CD14-positive monocyte (primary cell): ENCODE results near the gene CIRBP. TPM values are rescaled to one million over a fixed set of nuclear protein-coding genes. Genes with fewer than 3 reads are reported as not detected.

ENCODE experiments used
- DNase-seq, 3 donors: peaks; one replicate each; pipeline ENCODE4 v3.0.0-alpha.2; 2011 to 2022
- H2AFZ ChIP-seq: 2 replicates; pipeline ENCODE4 v1.6.0; 2012; ENCODE audit warnings: mild to moderate bottlenecking, low read depth, low read length, inconsistent platforms; ENCODE audit not compliant: insufficient read depth, poor library complexity, severe bottlenecking
- H3K27ac ChIP-seq, 2 donors: 1 replicate in 1 of 2; 2 replicates in 1 of 2; pipeline ENCODE4 v1.5.1; 2012 to 2013; ENCODE audit warnings: low read length in 2 of 2, control low read depth in 1 of 2, inconsistent platforms in 1 of 2, low read depth in 1 of 2, mild to moderate bottlenecking in 1 of 2
- H3K27me3 ChIP-seq, 2 donors: one replicate each; pipeline versions ENCODE4 v1.6.0 to v1.6.1; 2011 to 2013; ENCODE audit warnings: low read length in 2 of 2; ENCODE audit not compliant: control insufficient read depth in 2 of 2, insufficient read depth in 2 of 2
- H3K36me3 ChIP-seq, 2 donors: replicated peaks in 1 of 2; 1 replicate in 1 of 2; 2 replicates in 1 of 2; pipeline versions ENCODE4 v1.5.1 to v1.6.1; 2012 to 2013; ENCODE audit warnings: low read length in 2 of 2, control low read depth in 1 of 2, inconsistent platforms in 1 of 2, mild to moderate bottlenecking in 1 of 2; ENCODE audit not compliant: insufficient read depth in 2 of 2, control insufficient read depth in 1 of 2
- H3K4me1 ChIP-seq, 2 donors: 1 replicate in 1 of 2; 2 replicates in 1 of 2; pipeline versions ENCODE4 v1.5.1 to v1.6.1; 2012 to 2013; ENCODE audit warnings: low read length in 2 of 2, control low read depth in 1 of 2, inconsistent platforms in 1 of 2, mild to moderate bottlenecking in 1 of 2, moderate library complexity in 1 of 2; ENCODE audit not compliant: insufficient read depth in 2 of 2, control insufficient read depth in 1 of 2
- H3K4me2 ChIP-seq: replicated peaks from 2 replicates; pipeline ENCODE3; 2012; ENCODE audit warnings: low read length, moderate library complexity, mild to moderate bottlenecking; ENCODE audit not compliant: poor library complexity, severe bottlenecking; ENCODE audit errors: extremely low read depth
- H3K4me3 ChIP-seq, 3 experiments: fragments of 200-600 bp in 1 of 3; sonication (generic) in 1 of 3; replicated peaks in 1 of 3; 1 replicate in 2 of 3; 2 replicates in 1 of 3; pipeline ENCODE4 v1.5.1; 2011 to 2013; ENCODE audit warnings: low read length in 3 of 3, mild to moderate bottlenecking in 3 of 3, control low read depth in 2 of 3, low read depth in 2 of 3, inconsistent platforms in 1 of 3, moderate library complexity in 1 of 3
- H3K79me2 ChIP-seq: 2 replicates; pipeline ENCODE4 v1.6.0; 2012; ENCODE audit warnings: mild to moderate bottlenecking, control low read depth, inconsistent platforms, low read length, moderate library complexity; ENCODE audit not compliant: insufficient read depth
- H3K9ac ChIP-seq: 2 replicates; pipeline ENCODE4 v1.6.0; 2017; ENCODE audit warnings: low read length, mild to moderate bottlenecking; ENCODE audit not compliant: insufficient read depth, poor library complexity, severe bottlenecking
- H3K9me3 ChIP-seq, 2 donors: replicated peaks in 1 of 2; 1 replicate in 1 of 2; 2 replicates in 1 of 2; pipeline versions ENCODE4 v1.5.1 to v1.6.1; 2012 to 2013; ENCODE audit warnings: low read length in 2 of 2, control low read depth in 1 of 2; ENCODE audit not compliant: control insufficient read depth in 1 of 2, insufficient read depth in 1 of 2
- H4K20me1 ChIP-seq: 2 replicates; pipeline ENCODE4 v1.6.0; 2012; ENCODE audit warnings: mild to moderate bottlenecking, low read length, control low read depth, moderate library complexity; ENCODE audit not compliant: insufficient read depth
- H3K27ac Mint-ChIP-seq, 7 donors: one replicate each; pipeline ENCODE4 v1.8.0; 2020; ENCODE audit warnings: mild to moderate bottlenecking in 7 of 7, mixed read lengths in 7 of 7, moderate library complexity in 6 of 7, inconsistent platforms in 2 of 7
- H3K27me3 Mint-ChIP-seq, 3 donors: one replicate each; pipeline ENCODE4 v1.8.0; 2021 to 2022; ENCODE audit warnings: low read depth in 3 of 3, mild to moderate bottlenecking in 3 of 3, mixed read lengths in 3 of 3, moderate library complexity in 3 of 3, inconsistent platforms in 1 of 3
- H3K36me3 Mint-ChIP-seq, 2 donors: one replicate each; pipeline ENCODE4 v1.8.0; 2020; ENCODE audit warnings: mixed read lengths in 2 of 2, inconsistent platforms in 1 of 2, mild to moderate bottlenecking in 1 of 2
- H3K4me1 Mint-ChIP-seq: one replicate; pipeline ENCODE4 v1.8.0; 2020; ENCODE audit warnings: mild to moderate bottlenecking, mixed read lengths
- H3K4me3 Mint-ChIP-seq, 2 donors: one replicate each; pipeline ENCODE4 v1.8.0; 2020; ENCODE audit warnings: mild to moderate bottlenecking in 2 of 2, mixed read lengths in 2 of 2, moderate library complexity in 1 of 2
- H3K9me3 Mint-ChIP-seq, 7 donors: one replicate each; pipeline ENCODE4 v1.8.0; 2020 to 2022; ENCODE audit warnings: mixed read lengths in 7 of 7, mild to moderate bottlenecking in 6 of 7, moderate library complexity in 6 of 7, inconsistent platforms in 2 of 7
- CTCF ChIP-seq: fragments of 200-600 bp; IDR thresholded peaks from one replicate; pipeline ENCODE4 v1.8.0; 2022; ENCODE audit warnings: antibody characterized with exemption, mild to moderate bottlenecking
- WGBS: methylation state at CpG from one replicate; pipeline ENCODE4 v1.1.5; 2013; ENCODE audit warnings: missing lambda C conversion rate; ENCODE audit not compliant: insufficient coverage; 5-methylcytosine and 5-hydroxymethylcytosine counted together
- intact Hi-C, 2 donors: fragments of 100-400 bp; cut with micrococcal nuclease; formaldehyde crosslinking; loops; one replicate each; pipeline versions ENCODE4 v1.15.0 to v1.15.1; 2023
- polyA plus RNA-seq, 3 donors: library from polyadenylated mRNA; depleted of rRNA in 1 of 3; unstranded in 2 of 3; stranded (reverse) in 1 of 3; fragments of 300-500 nt in 2 of 3; fragments of >200 nt in 1 of 3; fragmentation: Illumina TruSeq in 2 of 3; gene quantifications; 1 replicate in 2 of 3; 2 replicates in 1 of 3; pipeline ENCODE4 v1.2.3, GENCODE V29; 2012 to 2021

The CIRBP gene
- polyA plus RNA-seq, 3 donors, result 39.6 to 600 (median 51.1) TPM

DNA sequence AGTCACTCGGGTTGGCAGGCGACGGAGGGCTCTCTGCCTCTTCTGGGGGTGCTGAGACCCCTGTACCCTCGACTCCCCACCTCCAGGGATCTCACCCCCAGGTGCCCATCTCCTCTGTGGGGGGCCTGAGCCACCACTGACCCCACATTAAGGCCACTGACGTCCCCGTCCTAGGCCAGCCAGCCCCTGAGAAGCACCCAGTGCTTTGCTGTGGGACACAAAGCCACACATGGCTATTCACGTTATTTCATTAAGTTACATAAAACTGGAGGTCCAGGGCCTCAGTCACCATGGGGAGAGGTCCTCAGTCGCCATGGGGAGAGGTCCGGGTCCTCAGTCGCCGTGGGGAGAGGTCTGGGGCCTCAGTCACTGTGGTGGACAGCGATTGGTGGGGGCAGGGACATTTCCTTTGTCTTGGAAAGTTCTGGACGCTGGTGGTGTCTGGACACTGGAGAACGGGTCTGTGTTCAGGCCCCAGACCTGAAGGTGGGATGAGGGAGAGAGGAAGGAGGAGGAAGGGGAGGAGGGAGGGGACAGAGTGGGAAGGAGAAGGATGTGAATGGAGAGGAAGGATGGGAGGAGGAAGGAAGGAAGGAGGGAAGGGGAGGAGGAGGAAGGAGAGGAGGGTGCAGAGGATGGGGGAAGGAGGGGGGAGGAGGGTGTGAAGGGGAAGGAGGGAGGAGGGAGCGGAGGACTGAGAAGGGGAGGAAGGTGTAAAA, 12.6 kb downstream of the CIRBP start:
- H3K27me3 ChIP-seq, result peaks cover 8 to 29% of the 10 kb centered on the region in 2 donors
- Mint-ChIP-seq H3K27me3 (peaks cover 25 to 36% (median 28%) of the 10 kb centered on the region in 3 donors), H3K4me3 (no peak overlapping the region), H3K27ac (no peak overlapping the region), H3K36me3 (peaks cover 24 to 34% of the 10 kb centered on the region in 2 donors), H3K4me1 (peaks cover 12% of the 10 kb centered on the region), H3K9me3 (peaks cover 0 to 12% (median 5%) of the 10 kb centered on the region in 7 donors)
- peaks cover 2% of the 10 kb centered on the region for H3K79me2 ChIP-seq
- intact Hi-C loops, result no loop called here
- H3K9ac ChIP-seq, result no peak overlapping the region
- DNase-seq, result no peak
- H2AFZ ChIP-seq, result no peak overlapping the region
- no peak overlapping the region for H3K4me2 ChIP-seq
- H3K27ac ChIP-seq, result no peak overlapping the region
- H3K4me3 ChIP-seq, result no peak overlapping the region
- WGBS, result 84% methylated on average over 12 of the region's 15 CpGs
- H3K4me1 ChIP-seq, result peaks cover 1 to 5% of the 10 kb centered on the region in 2 donors
- peaks cover 10 to 15% of the 10 kb centered on the region in 2 donors for H3K36me3 ChIP-seq
- peaks cover 0 to 8% of the 10 kb centered on the region in 2 donors for H3K9me3 ChIP-seq
- TF ChIP-seq CTCF, result no peak
- H4K20me1 ChIP-seq, result peaks cover 19% of the 10 kb centered on the region

GRCh38 chr19:1282588-1283206, 13.6 kb downstream of the CIRBP start:
- H3K9me3 ChIP-seq, result peaks cover 0 to 10% of the 10 kb centered on the region in 2 donors
- TF ChIP-seq CTCF, result no peak
- intact Hi-C loops, result no loop called here
- H3K4me3 ChIP-seq, result no peak overlapping the region
- H3K27me3 ChIP-seq, result peaks cover 11 to 39% of the 10 kb centered on the region in 2 donors
- peaks cover 10 to 15% of the 10 kb centered on the region in 2 donors for H3K36me3 ChIP-seq
- 81% methylated on average over 18 of the region's 18 CpGs for WGBS
- Mint-ChIP-seq H3K9me3 (peaks cover 0 to 12% (median 5%) of the 10 kb centered on the region in 7 donors), H3K4me3 (no peak overlapping the region), H3K4me1 (peaks cover 9% of the 10 kb centered on the region), H3K27ac (no peak overlapping the region), H3K27me3 (peaks cover 32 to 45% (median 34%) of the 10 kb centered on the region in 3 donors), H3K36me3 (peaks cover 24 to 25% of the 10 kb centered on the region in 2 donors)
- H3K4me2 ChIP-seq, result no peak overlapping the region
- no peak for DNase-seq
- peaks cover 14% of the 10 kb centered on the region for H4K20me1 ChIP-seq
- H2AFZ ChIP-seq, result no peak overlapping the region
- no peaks in the 10 kb centered on the region for H3K79me2 ChIP-seq
- no peak overlapping the region for H3K27ac ChIP-seq
- no peak overlapping the region for H3K9ac ChIP-seq
- no peaks in the 10 kb centered on the region for H3K4me1 ChIP-seq
